ENCODE measurements around the gene PDS5B. TPM values are rescaled to one million over a fixed set of nuclear protein-coding genes. Genes with fewer than 3 reads are reported as not detected.

PDS5B gene
- total and polyA plus RNA-seq, 2 of the 8 experiments (the other 6 are each of a cell fraction or from before 2014, with no cell fraction given), result 5.5 to 54.6 TPM

DNA sequence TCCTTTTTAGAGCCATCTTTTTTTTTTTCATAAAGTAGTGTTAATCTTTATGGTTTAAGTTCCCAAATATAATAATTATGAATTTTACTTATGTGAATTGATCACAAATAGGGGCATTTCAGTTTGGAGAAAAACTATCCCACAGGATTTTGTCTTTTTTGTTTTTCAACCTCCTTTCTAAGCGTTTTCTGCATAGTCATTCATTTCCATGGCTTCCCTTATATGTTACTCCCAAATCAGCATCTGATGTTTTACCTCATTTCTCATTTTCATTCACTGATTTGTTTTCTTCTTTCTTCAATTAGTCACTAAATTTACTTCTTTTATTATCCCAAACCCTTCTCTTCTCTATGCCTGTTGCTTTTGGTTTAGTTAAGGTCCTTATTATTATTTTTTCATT, 24.7 kb downstream of the PDS5B start:
- Histone ChIP-seq H2BK120ac (replicated peaks; ENCODE audit: low read depth, low read length) (no peak overlapping the region), H3K27me3 (replicated peaks in 1 of 4; ENCODE audit: control insufficient read depth in 3 of 4, extremely low read depth in 1 of 4, insufficient read depth in 3 of 4, low read length in 3 of 4) (no peaks in the 10 kb centered on the region), H3K4ac (replicated peaks; ENCODE audit: insufficient read length, low read depth, low read length) (no peak overlapping the region), H2AFZ (ENCODE audit: low read length) (no peak overlapping the region), H4K5ac (ENCODE audit: insufficient read length, low read depth, low read length) (no peak overlapping the region), H3K79me2 (ENCODE audit: control insufficient read depth in 1 of 2, insufficient read depth in 2 of 2, low read length in 2 of 2) (peaks cover 11 to 93% of the 10 kb centered on the region in 2 experiments; a peak in 3 of 4 replicates), H2BK12ac (ENCODE audit: low read depth, low read length) (no peak overlapping the region), H3K79me1 (ENCODE audit: low read depth, low read length) (0 out of 2 replicates have a peak, but pooled peaks cover 2% of the 10 kb centered on the region), H2AK5ac (ENCODE audit: low read depth, low read length) (no peak overlapping the region), H2BK15ac (ENCODE audit: low read length) (no peak overlapping the region), H3K14ac (ENCODE audit: insufficient read length) (no peak overlapping the region), H3K23me2 (ENCODE audit: low read depth, low read length) (no peaks in the 10 kb centered on the region), H3K56ac (replicated peaks; ENCODE audit: insufficient read length, low read depth, low read length) (no peak overlapping the region), H3K36me3 (ENCODE audit: control insufficient read depth in 2 of 4, insufficient read depth in 4 of 4, low read length in 3 of 4) (peaks cover 0 to 9% (median 3%) of the 10 kb centered on the region in 4 experiments; a peak in 3 of 8 replicates), H4K8ac (ENCODE audit: extremely low read depth, insufficient read depth, low read length) (no peak overlapping the region), H3K4me2 (ENCODE audit: insufficient read depth in 1 of 2, low read depth in 2 of 2, low read length in 2 of 2) (no peak overlapping the region), H3K18ac (ENCODE audit: extremely low read depth, low read length) (no peak overlapping the region), H3K9me3 (ENCODE audit: insufficient read depth in 2 of 2, low read depth in 1 of 2, low read length in 1 of 2) (peaks cover 17 to 19% of the 10 kb centered on the region in 2 experiments), H2BK20ac (ENCODE audit: low read length) (no peak overlapping the region), H3K27ac (ENCODE audit: low read depth, low read length) (no peak overlapping the region), H3K4me1 (replicated peaks in 1 of 4; ENCODE audit: control insufficient read depth in 3 of 4, insufficient read depth in 4 of 4, low read length in 3 of 4) (peaks cover 0 to 3% (median under 1%) of the 10 kb centered on the region in 4 experiments; a peak in 1 of 7 replicates), H4K91ac (replicated peaks; ENCODE audit: insufficient read length, low read length) (no peak overlapping the region), H3K4me3 (ENCODE audit: extremely low read depth in 1 of 4, insufficient read depth in 2 of 4, low read depth in 3 of 4, low read length in 4 of 4) (no peak overlapping the region), H2BK5ac (ENCODE audit: low read depth, low read length) (no peak overlapping the region), H3K9ac (replicated peaks in 1 of 4; ENCODE audit: extremely low read depth in 1 of 4, low read depth in 3 of 4, low read length in 3 of 4) (no peak overlapping the region), H3K23ac (ENCODE audit: insufficient read length) (no peak overlapping the region), H4K20me1 (replicated peaks in 1 of 2; ENCODE audit: control insufficient read depth in 1 of 2, insufficient read depth in 2 of 2, low read length in 2 of 2) (peaks cover 2 to 5% of the 10 kb centered on the region in 2 experiments)
- DNase-seq (ENCODE audit: low read depth in 1 of 2, low spot score in 2 of 2), result no peak
- no peak for FAIRE-seq
- POLR2A ChIA-PET (ENCODE audit: partially characterized antibody), result no interaction called here
- 89% methylated on average over 1 of the region's 1 CpG; no CpG with 5 or more reads in 1 of the 2 experiments for WGBS, 2 experiments (ENCODE audit: extremely low coverage in 1 of 2, insufficient coverage in 1 of 2, insufficient read length in 1 of 2, insufficient replicate concordance in 2 of 2, low coverage in 1 of 2, low lambda C conversion rate in 2 of 2, missing lambda C conversion rate in 1 of 2)
- CTCF ChIA-PET (ENCODE audit: partially characterized antibody), result no interaction called here
- TF ChIP-seq, protein P1, sequence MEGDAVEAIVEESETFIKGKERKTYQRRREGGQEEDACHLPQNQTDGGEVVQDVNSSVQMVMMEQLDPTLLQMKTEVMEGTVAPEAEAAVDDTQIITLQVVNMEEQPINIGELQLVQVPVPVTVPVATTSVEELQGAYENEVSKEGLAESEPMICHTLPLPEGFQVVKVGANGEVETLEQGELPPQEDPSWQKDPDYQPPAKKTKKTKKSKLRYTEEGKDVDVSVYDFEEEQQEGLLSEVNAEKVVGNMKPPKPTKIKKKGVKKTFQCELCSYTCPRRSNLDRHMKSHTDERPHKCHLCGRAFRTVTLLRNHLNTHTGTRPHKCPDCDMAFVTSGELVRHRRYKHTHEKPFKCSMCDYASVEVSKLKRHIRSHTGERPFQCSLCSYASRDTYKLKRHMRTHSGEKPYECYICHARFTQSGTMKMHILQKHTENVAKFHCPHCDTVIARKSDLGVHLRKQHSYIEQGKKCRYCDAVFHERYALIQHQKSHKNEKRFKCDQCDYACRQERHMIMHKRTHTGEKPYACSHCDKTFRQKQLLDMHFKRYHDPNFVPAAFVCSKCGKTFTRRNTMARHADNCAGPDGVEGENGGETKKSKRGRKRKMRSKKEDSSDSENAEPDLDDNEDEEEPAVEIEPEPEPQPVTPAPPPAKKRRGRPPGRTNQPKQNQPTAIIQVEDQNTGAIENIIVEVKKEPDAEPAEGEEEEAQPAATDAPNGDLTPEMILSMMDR (IDR thresholded peaks at IDR 0.05; ENCODE audit: control extremely low read depth in 1 of 3, insufficient read depth in 1 of 3, low read depth in 1 of 3, low read length in 3 of 3), result no peak
- no peak for TF ChIP-seq BRCA1 (IDR thresholded peaks at IDR 0.05; ENCODE audit: low read depth, low read length)
- TF ChIP-seq, protein P2, sequence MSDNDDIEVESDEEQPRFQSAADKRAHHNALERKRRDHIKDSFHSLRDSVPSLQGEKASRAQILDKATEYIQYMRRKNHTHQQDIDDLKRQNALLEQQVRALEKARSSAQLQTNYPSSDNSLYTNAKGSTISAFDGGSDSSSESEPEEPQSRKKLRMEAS (IDR thresholded peaks at IDR 0.05), result no peak
- TF ChIP-seq TAF7 (optimal IDR thresholded peaks at IDR 0.05; ENCODE audit: borderline replicate concordance, low read depth, low read length), result no peak
- TF ChIP-seq SUZ12 (IDR thresholded peaks at IDR 0.05; ENCODE audit: low read length), result no peak
- TF ChIP-seq JUN (IDR thresholded peaks at IDR 0.05; ENCODE audit: low read depth, low read length), result no peak

All from H1 (cell line).